Liver (tissue), 3 donors: ENCODE results near the gene CLCN2.

Experiments used
- CTCF ChIP-seq: fragments of 150-350 bp; IDR thresholded peaks from 2 replicates; pipeline ENCODE4 v1.5.1; 2017; ENCODE audit warnings: improper control_type of control experiment, low read depth, low read length; ENCODE audit not compliant: missing input control
- MAX ChIP-seq: IDR thresholded peaks from 2 replicates; pipeline ENCODE4 v1.6.1; 2016; ENCODE audit warnings: antibody characterized with exemption
- SP1 ChIP-seq: IDR thresholded peaks from 2 replicates; pipeline ENCODE4 v1.6.1; 2018; ENCODE audit warnings: antibody characterized with exemption, mild to moderate bottlenecking
- TAF1 ChIP-seq: conservative IDR thresholded peaks from 2 replicates; pipeline ENCODE4 v1.6.1; 2016; ENCODE audit warnings: antibody characterized with exemption, mild to moderate bottlenecking
- ZBTB33 ChIP-seq: IDR thresholded peaks from 2 replicates; pipeline ENCODE4 v1.6.1; 2016; ENCODE audit warnings: antibody characterized with exemption
- donor health status: healthy.
- donor health status: healthy.

GRCh38 chr3:184368586-184369183, 7.3 kb upstream of the CLCN2 start:
- TF ChIP-seq SP1 = no peak
- no peak for TF ChIP-seq CTCF
- no peak for TF ChIP-seq MAX
- no peak for TF ChIP-seq ZBTB33
- no peak for TF ChIP-seq TAF1
